Activated CD4-positive, alpha-beta T cell treated with anti-CD3 and anti-CD28 coated beads, Interleukin-2, amount 50 U/mL, for 16 hours (primary cell): ENCODE measurements around the gene GGA2.
"Not testable (repeated sequence)": the region's sequence is repeated elsewhere in the genome, so short reads cannot be mapped to it uniquely, and the experiment has no call there.

Experiments used
- DNase-seq: peaks from one replicate; pipeline ENCODE4 v3.0.0-alpha.2; 2020

Gene GGA2

DNA sequence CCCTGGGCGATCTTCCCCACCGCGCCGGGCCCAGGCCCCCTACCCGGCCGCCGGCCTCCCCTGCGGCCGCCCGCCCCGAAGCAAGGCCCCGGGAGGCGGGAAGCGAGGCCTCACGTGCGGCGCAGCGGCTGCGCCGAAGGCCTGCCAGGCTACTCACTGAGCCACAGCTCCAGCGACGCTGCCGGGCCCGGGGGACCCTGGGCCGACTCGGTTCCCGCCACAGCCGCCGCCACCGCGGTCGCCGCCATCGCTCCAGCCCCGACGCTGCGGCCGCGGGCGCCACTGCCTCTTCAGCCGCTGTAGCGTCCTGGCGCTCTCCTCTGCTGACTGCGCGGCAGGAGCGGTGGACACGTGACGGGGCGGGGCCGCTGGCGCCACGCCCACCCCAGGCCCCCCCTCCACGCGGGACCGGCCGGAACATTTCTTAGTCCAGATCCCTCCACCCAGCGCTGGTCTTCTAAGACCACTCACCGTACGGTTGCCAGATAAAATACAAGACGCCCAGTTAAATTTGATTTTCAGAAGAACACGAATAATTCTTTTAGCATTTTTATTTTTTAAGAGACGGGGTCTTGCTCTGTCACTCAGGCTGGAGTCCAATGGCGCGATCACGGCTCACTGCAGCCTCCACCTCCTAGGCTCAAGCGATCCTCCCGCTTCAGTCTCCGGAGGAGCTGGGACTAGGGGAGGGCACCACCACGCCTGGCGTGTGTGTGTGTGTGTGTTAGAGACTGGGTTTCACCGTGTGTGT lies at the start of gene GGA2:
GGA2 (minus strand) TSS at position 331 of the 751 bp plus-strand sequence; CDS start at position 248, 83 bp downstream.
- peak; percentile 73 for DNase-seq

- DNase-seq: no peak
Measured at GRCh38 chr16:23557779-23558702, 47.7 kb upstream of the GGA2 start.

GRCh38 chr16:23556881-23557778 lies 46.8 kb upstream of the GGA2 start, which contains the start of the genes EARS2 and UBFD1:
Gene EARS2 (minus strand): TSS chr16:23557350. CDS start chr16:23557343, 7 bp downstream.
Gene UBFD1 (plus strand): TSS chr16:23557727. CDS start chr16:23557743, 16 bp downstream.
- DNase-seq: peak; percentile 98

GRCh38 chr16:23554536-23554935 lies 44.2 kb upstream of the GGA2 start:
- DNase-seq: no peak

DNA sequence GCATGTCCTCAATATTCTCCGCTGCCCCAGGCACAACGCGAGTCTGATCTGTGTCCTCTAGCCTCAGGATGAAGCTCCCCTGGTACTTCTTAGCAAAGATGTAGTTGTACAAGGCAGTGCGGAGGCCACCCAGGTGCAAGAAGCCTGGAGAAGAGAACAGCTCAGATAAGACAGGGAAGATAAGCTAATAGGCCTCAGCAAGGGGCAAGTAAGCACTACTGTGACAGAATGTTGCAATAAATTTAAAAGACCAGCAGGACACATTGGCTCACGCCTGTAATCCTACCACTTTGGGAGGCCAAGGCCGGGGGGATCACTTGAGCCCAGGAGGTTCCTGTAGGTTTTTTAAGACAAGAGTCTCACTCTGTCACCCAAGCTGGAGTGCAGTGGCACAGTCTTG lies 41.9 kb upstream of the GGA2 start:
- DNase-seq: no peak

DNA sequence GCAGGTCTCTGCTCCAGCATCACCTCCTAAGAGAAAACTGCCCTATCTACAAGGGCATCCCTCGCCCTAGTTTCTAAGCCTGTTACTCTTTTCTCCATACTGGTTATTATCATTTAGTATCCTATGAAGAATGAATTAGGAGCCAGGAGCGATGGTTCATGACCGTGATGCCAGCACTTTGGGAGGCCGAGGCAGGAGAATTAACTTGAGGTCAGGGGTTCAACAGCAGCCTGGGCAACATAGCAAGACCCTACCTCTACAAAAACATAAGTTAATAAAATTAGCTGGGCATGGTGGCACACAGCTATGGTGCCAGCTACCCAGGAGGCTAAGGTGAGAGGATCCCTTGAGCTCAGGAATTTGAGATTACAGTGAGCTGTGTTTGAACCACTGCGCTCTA lies 39.6 kb upstream of the GGA2 start:
- no peak for DNase-seq

DNA sequence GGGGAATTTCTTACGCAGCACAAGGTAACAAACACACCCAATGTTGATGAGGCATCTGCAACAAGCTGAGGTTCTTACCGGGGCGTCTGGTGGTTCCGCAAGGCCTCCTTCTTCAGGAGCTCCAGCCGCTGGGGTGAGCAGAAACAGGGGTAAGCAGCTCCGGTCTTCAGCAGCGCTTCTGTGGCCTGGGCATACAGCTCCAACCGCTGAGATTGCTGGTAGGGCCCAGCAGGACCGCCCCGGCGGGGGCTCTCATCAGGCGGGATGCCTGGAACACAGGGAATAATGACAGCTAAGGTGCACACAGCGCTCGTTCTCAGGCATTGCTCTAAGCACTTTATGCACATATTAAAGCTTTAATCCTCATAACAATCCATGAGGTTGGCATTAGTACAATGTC lies 34.1 kb upstream of the GGA2 start:
- no peak for DNase-seq

- not testable (repeated sequence) for DNase-seq
Measured at GRCh38 chr16:23540817-23541178, 30.5 kb upstream of the GGA2 start.

GRCh38 chr16:23539984-23540816 lies 29.9 kb upstream of the GGA2 start:
- DNase-seq: no peak

DNA sequence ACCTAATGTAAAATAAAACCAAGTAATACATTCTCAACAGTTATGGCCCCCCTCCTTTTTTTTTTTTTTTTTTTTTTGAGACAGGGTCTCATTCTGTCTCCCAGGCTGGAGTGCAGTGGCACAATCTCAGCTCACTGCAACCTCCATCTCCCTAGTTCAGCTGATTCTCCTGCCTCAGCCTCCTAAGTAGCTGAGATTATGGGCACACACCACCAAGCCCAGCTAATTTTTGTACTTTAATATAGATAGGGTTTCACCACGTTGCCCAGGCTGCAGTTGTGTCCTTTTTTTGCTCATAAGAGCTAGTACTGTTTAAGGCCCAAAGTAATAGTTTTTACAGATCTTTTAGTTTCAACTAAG lies 28.6 kb upstream of the GGA2 start:
- DNase-seq: no peak

- DNase-seq: no peak
Measured at GRCh38 chr16:23537390-23537789, 27.1 kb upstream of the GGA2 start.

DNA sequence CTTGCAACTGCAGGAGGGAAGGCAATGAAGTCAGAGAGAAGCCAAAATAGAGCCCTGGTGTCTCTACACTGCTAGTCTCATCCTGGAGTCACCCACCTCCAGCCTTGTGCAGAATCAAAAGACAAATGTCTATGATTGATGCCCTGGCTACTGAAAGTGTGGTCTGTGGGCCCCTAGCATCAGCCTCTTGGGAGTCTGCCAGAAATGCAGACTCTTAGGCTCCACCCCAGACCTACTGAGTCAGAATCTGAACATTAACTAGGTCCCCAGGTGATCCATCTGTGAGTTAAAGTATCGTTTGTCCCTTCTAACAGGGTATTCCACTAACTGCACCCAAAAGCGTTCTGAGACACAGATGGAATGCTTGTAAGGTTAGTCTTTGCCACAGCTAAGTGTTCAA lies 25.6 kb upstream of the GGA2 start:
- DNase-seq: no peak

DNA sequence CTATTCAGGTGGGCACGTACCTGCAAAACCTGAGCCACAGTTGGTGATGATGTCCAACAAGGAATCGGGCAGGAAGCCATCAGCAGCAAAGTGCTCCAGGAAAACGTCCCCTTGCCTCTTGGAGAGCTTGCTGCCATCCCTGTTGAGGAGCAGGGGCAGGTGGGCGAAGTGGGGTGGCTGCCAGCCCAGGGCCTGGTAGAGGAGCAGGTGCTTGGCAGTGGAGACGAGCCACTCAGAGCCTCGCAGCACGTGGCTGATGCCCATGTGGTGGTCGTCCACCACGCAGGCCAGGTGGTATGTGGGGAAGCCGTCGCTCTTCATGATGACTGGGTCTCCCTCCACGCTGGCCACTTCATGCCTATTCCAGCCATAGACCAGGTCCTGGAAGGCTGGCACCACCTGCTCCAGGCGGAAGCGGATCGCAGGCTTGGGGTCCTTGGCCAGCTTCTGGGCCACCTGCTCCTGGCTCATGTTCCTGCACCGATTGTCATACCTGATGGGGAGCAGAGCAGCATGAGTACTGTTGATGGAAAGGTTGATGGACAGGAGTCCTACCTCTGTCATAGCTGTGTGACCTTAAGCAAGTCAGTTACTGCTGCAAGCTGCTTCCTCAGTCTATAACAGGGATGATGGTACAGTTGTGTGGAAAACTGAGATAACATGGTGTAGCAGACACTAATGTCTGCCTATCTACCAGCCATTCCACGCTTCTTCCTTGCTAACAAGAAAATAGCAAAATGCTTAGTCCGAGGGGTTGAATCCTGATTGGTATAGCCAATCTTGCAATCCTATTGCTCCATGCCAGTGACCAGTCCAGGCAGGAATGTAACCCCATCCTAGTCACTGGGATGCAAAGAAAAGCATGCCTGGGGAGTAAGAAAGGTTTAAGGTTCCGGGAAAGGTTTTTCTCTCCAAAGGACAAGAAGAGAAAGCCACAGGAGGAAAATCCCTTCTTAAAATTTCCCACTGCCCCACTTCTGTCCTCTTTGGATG lies 24.9 kb upstream of the GGA2 start:
- DNase-seq: no peak

DNA sequence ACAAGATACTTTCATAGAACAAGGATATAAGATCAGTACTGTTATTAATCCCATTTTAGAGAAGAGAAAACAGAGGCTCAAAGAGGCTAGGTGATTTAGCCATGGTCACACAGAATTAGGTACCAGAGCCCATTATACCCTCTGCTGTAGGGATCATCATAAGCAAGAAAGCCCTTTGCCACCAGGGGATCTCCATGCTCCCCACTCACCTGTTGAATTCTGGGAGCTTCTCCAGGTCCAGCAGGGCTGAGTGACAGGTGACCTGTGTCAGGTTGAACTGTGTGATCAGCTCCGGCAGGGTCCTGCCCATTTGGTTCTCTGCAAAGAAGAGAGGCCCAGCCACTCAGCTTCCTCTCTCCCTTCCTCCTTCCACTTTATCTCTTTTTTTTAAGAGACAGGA lies 22.2 kb upstream of the GGA2 start:
- no peak for DNase-seq

GRCh38 chr16:23530062-23530461 lies 19.8 kb upstream of the GGA2 start:
- no peak for DNase-seq

DNA sequence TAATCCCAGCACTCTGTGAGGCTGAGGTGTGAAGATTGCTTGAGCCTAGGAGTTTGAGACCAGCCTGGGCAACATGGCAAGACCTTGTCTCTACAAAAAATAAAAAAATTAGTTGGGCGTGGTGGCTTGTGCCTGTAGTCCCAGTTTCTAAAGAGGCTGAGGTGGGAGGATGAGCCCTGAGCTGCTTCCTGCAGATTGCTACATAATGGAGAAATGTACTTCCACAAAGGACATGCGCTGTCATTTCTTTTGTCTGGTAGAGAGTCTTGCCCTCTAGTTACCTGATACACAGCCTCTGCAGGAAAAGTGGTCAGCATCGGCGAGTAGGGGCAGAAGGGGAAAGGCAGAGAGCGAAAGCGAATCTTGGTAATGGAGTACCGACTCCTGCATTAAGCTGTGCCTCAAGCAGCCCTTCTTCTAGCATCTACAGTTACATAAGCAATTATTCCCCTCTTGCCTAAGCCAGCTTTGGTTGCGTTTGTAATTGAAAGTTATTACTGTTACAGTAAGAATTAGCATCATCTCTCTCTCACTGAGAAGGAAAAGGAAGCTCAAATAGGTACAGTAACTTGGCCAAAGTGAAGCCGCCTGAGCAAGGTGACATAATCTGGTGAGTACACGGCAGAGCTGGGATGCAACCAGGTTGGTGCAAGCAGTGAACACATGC lies 18.5 kb upstream of the GGA2 start:
- no peak for DNase-seq

GRCh38 chr16:23527961-23528643 lies 17.8 kb upstream of the GGA2 start:
- DNase-seq: no peak

- DNase-seq: no peak
Measured at GRCh38 chr16:23524886-23525285, 14.6 kb upstream of the GGA2 start.

DNA sequence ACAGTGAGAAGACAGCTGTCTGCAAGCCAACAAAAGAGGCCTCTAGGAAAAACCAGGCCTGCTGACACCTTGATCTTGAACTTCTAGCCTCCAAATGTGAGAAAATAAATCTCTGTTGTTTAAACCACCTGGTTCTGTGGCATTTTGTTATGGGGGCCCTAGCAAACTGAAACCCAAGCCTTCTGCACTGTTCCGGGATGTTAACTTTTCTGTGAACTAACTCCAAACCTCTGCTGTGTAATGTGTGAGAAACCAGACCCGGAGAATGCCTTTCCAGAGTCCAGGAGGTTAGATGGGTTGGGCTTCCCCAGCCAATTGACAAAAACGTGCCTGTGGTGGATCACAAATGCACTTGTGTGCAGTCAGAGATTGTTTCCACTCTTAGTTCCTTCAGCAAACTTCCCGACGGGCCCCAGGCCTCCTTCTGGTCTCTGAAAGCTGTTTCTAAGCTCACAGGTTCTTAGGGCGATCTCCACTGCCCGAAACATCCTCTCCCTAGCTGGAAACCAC lies 13.6 kb upstream of the GGA2 start:
- DNase-seq: no peak
